ENCODE results near the gene CHST15. TPM values are rescaled to one million over a fixed set of nuclear protein-coding genes. Genes with fewer than 3 reads are reported as not detected.

CHST15 gene
- total RNA-seq, 2 donors from 2014 or later = 7.5 to 14.9 TPM

DNA sequence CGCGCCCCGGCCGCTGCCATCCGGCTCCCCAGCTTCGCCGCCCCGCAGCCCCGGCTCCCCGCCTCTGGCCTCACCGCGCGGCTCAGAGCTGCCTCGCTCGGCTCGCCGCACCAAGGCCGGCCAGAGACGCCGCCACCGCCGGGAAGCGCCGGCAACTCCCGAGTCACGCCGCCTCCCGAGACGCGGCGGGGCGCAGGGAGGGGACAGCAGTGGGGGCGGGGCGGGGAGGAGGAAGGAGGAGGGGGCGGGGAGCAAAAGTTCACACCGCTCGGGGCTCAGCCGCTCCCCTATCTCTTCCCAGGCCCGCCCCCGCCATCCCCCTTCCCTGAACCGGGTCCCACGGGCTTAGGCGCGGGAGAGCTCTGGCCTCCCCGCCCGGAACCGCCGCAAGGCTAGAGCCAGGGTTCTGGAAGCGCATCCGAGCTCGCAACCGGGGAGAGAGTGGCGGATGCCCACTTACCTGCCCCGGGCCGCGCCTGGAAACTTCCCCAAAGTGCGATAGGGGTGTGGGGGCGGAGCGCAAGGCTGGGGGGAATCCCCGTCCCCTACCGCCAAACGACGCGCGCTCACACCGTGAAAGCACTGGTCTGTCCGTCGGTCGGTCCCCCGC, 1.0 kb downstream of the CHST15 start:
- no peaks in the 10 kb centered on the region for H3K4me1 ChIP-seq (ENCODE audit: control insufficient read depth, insufficient read depth, low read length)
- TF ChIP-seq, protein P1, sequence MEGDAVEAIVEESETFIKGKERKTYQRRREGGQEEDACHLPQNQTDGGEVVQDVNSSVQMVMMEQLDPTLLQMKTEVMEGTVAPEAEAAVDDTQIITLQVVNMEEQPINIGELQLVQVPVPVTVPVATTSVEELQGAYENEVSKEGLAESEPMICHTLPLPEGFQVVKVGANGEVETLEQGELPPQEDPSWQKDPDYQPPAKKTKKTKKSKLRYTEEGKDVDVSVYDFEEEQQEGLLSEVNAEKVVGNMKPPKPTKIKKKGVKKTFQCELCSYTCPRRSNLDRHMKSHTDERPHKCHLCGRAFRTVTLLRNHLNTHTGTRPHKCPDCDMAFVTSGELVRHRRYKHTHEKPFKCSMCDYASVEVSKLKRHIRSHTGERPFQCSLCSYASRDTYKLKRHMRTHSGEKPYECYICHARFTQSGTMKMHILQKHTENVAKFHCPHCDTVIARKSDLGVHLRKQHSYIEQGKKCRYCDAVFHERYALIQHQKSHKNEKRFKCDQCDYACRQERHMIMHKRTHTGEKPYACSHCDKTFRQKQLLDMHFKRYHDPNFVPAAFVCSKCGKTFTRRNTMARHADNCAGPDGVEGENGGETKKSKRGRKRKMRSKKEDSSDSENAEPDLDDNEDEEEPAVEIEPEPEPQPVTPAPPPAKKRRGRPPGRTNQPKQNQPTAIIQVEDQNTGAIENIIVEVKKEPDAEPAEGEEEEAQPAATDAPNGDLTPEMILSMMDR (conservative IDR thresholded peaks at IDR 0.05) = no peak
- H3K27ac Mint-ChIP-seq = no peak overlapping the region
- peaks cover 7% of the 10 kb centered on the region for H3K9me3 ChIP-seq (ENCODE audit: control insufficient read depth, low read length)
- 0% methylated on average over 58 of the region's 70 CpGs; no CpG with 5 or more reads in 1 of the 2 experiments for WGBS, 2 experiments (ENCODE audit: insufficient coverage in 1 of 2, insufficient read length in 1 of 2)
- peaks cover 7% of the 10 kb centered on the region for H3K27me3 ChIP-seq (ENCODE audit: control insufficient read depth, insufficient read depth, low read length, poor library complexity, severe bottlenecking)
- H3K27ac ChIP-seq (ENCODE audit: low read depth, low read length) = peak overlapping the region; percentile 1
- H3K9ac ChIP-seq (ENCODE audit: extremely low read depth, low read length, poor library complexity, severe bottlenecking) = peak overlapping the region; percentile 73
- H3K4me3 Mint-ChIP-seq = peak overlapping the region; percentile 69
- no peaks in the 10 kb centered on the region for H3K36me3 Mint-ChIP-seq (ENCODE audit: low read depth)
- peaks cover 7% of the 10 kb centered on the region for H3K9me3 Mint-ChIP-seq
- H3K27me3 Mint-ChIP-seq (ENCODE audit: insufficient read depth) = peaks cover 37% of the 10 kb centered on the region
- DNase-seq = peak; percentile 90
- no peaks in the 10 kb centered on the region for H3K36me3 ChIP-seq (ENCODE audit: control insufficient read depth, insufficient read depth, low read length)
- peaks cover 7% of the 10 kb centered on the region for H3K4me1 Mint-ChIP-seq
- H3K4me3 ChIP-seq (ENCODE audit: low read length) = peak overlapping the region; percentile 80

DNA sequence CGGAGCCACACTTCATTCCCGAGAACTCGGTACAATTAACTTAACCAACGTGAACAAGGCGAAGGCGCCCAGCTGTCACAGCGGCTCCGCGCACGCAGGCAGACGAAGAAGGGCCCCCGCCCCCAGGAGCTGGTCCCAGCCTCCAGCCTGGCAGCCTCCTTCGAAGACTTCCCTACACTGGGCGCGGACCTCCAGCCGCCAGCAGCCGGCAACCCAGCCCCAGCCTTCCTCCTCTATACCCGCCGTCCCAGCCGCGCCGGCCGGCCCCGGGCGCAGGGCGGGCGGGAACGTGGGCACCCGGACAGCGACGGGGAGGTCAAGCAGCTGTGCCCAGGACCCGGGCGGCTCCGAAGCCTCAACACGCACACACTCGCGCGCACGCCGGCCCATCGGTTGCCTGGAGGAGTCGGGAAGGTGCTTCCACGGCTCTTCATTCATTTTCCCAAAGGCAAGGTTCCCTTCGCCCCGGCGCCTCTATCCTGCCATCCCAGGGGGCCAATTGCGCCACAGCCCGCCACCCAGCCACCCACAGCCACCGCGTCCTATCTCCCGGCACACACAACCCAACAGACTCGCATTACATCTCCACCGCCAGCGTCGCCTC, 1.6 kb downstream of the CHST15 start:
- H3K9ac ChIP-seq (ENCODE audit: extremely low read depth, low read length, poor library complexity, severe bottlenecking) = no peak overlapping the region
- WGBS, 2 experiments (ENCODE audit: insufficient coverage in 1 of 2, insufficient read length in 1 of 2) = 2 to 6% methylated on average over 14 to 55 of the region's 55 CpGs

DNA sequence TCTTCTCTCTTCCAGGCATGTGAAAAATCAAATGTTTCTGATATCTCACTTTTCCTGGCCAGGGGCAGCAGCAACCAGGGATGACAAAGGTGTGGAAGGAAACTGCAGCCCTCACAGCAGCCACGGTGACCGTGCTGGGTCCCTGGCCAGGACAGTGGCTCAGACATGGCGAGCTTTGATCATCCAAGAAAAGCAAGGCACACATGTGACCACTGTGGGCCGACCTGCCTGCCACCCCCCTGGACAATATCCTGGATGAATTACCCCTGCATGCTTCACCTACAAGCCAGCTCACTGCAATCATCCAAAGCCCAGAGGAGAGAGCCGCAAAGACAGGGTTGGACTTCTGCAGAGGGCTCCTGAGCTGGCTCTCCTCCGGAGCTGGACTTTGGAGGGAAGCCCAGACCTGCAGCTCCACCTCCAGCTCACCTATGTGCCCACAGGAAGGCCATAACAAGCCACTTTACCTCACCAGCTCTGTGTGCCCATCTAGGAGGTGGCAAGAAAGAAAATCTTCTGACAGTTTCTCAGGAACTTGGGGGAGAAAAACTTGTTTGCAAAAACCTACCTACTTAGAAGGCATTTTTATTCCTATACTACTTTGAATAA, 2.7 kb downstream of the CHST15 start:
- peaks cover 7% of the 10 kb centered on the region for H3K4me1 Mint-ChIP-seq
- no peak for DNase-seq
- no peak overlapping the region for H3K27ac ChIP-seq (ENCODE audit: low read depth, low read length)
- H3K9me3 ChIP-seq (ENCODE audit: control insufficient read depth, low read length) = no peaks in the 10 kb centered on the region
- peak overlapping the region; percentile 69 for H3K4me3 Mint-ChIP-seq
- no peaks in the 10 kb centered on the region for H3K9me3 Mint-ChIP-seq
- H3K36me3 Mint-ChIP-seq (ENCODE audit: low read depth) = no peaks in the 10 kb centered on the region
- H3K27me3 Mint-ChIP-seq (ENCODE audit: insufficient read depth) = peaks cover 31% of the 10 kb centered on the region
- TF ChIP-seq, protein P1 (conservative IDR thresholded peaks at IDR 0.05) = no peak
- H3K27me3 ChIP-seq (ENCODE audit: control insufficient read depth, insufficient read depth, low read length, poor library complexity, severe bottlenecking) = peaks cover 7% of the 10 kb centered on the region
- 84 to 88% methylated on average over 5 to 6 of the region's 6 CpGs for WGBS, 2 experiments (ENCODE audit: insufficient coverage in 1 of 2, insufficient read length in 1 of 2)
- H3K36me3 ChIP-seq (ENCODE audit: control insufficient read depth, insufficient read depth, low read length) = no peaks in the 10 kb centered on the region
- H3K4me1 ChIP-seq (ENCODE audit: control insufficient read depth, insufficient read depth, low read length) = no peaks in the 10 kb centered on the region
- H3K9ac ChIP-seq (ENCODE audit: extremely low read depth, low read length, poor library complexity, severe bottlenecking) = no peak overlapping the region
- no peak overlapping the region for H3K27ac Mint-ChIP-seq
- H3K4me3 ChIP-seq (ENCODE audit: low read length) = peak overlapping the region; percentile 80

More for the DNA sequence above, 1.6 kb downstream of the CHST15 start:
- H3K9me3 Mint-ChIP-seq = peaks cover 5% of the 10 kb centered on the region
- no peaks in the 10 kb centered on the region for H3K36me3 ChIP-seq (ENCODE audit: control insufficient read depth, insufficient read depth, low read length)
- peaks cover 7% of the 10 kb centered on the region for H3K27me3 ChIP-seq (ENCODE audit: control insufficient read depth, insufficient read depth, low read length, poor library complexity, severe bottlenecking)
- peaks cover 35% of the 10 kb centered on the region for H3K27me3 Mint-ChIP-seq (ENCODE audit: insufficient read depth)
- TF ChIP-seq, protein P1 (conservative IDR thresholded peaks at IDR 0.05) = no peak
- H3K9me3 ChIP-seq (ENCODE audit: control insufficient read depth, low read length) = peaks cover 7% of the 10 kb centered on the region
- H3K4me1 Mint-ChIP-seq = peaks cover 7% of the 10 kb centered on the region
- H3K27ac Mint-ChIP-seq = no peak overlapping the region
- H3K4me1 ChIP-seq (ENCODE audit: control insufficient read depth, insufficient read depth, low read length) = no peaks in the 10 kb centered on the region
- peak overlapping the region; percentile 69 for H3K4me3 Mint-ChIP-seq
- peak overlapping the region; percentile 80 for H3K4me3 ChIP-seq (ENCODE audit: low read length)
- DNase-seq = peak; percentile 83
- no peak overlapping the region for H3K27ac ChIP-seq (ENCODE audit: low read depth, low read length)
- no peaks in the 10 kb centered on the region for H3K36me3 Mint-ChIP-seq (ENCODE audit: low read depth)
